Testis (tissue), 3 donors: Measurements from ENCODE around the gene WDR62. TPM values are rescaled to one million over a fixed set of nuclear protein-coding genes. Genes with fewer than 3 reads are reported as not detected.

ENCODE experiments used
- DNase-seq: peaks from one replicate; pipeline ENCODE4 v3.0.0-alpha.2; 2019
- H3K27ac ChIP-seq, 2 donors: fragments of 200-600 bp; sonication (generic); one replicate each; pipeline ENCODE4 v1.5.1; 2019
- H3K27me3 ChIP-seq: fragments of 200-600 bp; sonication (generic); one replicate; pipeline ENCODE4 v1.5.1; 2019
- H3K36me3 ChIP-seq: fragments of 200-600 bp; sonication (generic); one replicate; pipeline ENCODE4 v1.5.1; 2017; ENCODE audit warnings: low read depth; ENCODE audit errors: missing control alignments
- H3K4me1 ChIP-seq: fragments of 200-600 bp; sonication (generic); one replicate; pipeline ENCODE4 v1.5.1; 2019
- H3K4me3 ChIP-seq, 2 donors: fragments of 200-600 bp; sonication (generic); one replicate each; pipeline ENCODE4 v1.5.1; 2017 to 2019
- H3K9me3 ChIP-seq: fragments of 200-600 bp; sonication (generic); one replicate; pipeline ENCODE4 v1.5.1; 2017
- CTCF ChIP-seq, 3 experiments: fragments of 450-650 bp in 2 of 3; fragments of 200-600 bp in 1 of 3; sonication (generic) in 1 of 3; IDR thresholded peaks; one replicate each; pipeline ENCODE4 v1.5.1; 2016 to 2019; ENCODE audit warnings: antibody characterized with exemption in 3 of 3, mild to moderate bottlenecking in 2 of 3, moderate library complexity in 1 of 3
- POLR2A ChIP-seq: fragments of 450-650 bp; IDR thresholded peaks from one replicate; pipeline ENCODE4 v1.6.1; 2017; ENCODE audit warnings: antibody characterized with exemption, mild to moderate bottlenecking, moderate library complexity
- WGBS, 2 donors: methylation state at CpG; one replicate each; pipeline ENCODE4 v1.1.5; 2018; 5-methylcytosine and 5-hydroxymethylcytosine counted together
- intact Hi-C: fragments of 100-400 bp; cut with DNase I; formaldehyde crosslinking; loops from one replicate; pipeline ENCODE4 v1.15.1; 2023; ENCODE audit warnings: low total_unique reads
- polyA plus RNA-seq: library from polyadenylated mRNA; stranded (reverse); fragments of 350-450 nt; fragmentation: Illumina TruSeq; extraction: RNeasy Lipid Tissue Mini Kit (QIAGEN cat#74804); gene quantifications from one replicate; pipeline ENCODE4 v1.2.3, GENCODE V29; 2014; ENCODE audit warnings: low read depth, low replicate concordance; ENCODE audit not compliant: insufficient read depth
- total RNA-seq, 2 donors: library from RNA; depleted of rRNA; stranded (reverse); fragments of >200 nt; gene quantifications; one replicate each; pipeline ENCODE4 v1.2.3, GENCODE V29; 2016

The WDR62 gene
- total and polyA plus RNA-seq, 3 donors from 2014 or later = 72.3 to 178 (median 106) TPM

GRCh38 chr19:36115453-36116343, 61.0 kb downstream of the WDR62 start, which contains the start of gene TBCB:
Gene TBCB (plus strand): TSS chr19:36115468. CDS start chr19:36115561, 93 bp downstream.
- intact Hi-C loops = no loop called here
- H3K4me3 ChIP-seq = peak within 1 kb of the TSS; percentile 54 to 87
- H3K27me3 ChIP-seq = no peaks in the 10 kb centered on the region
- WGBS, 2 donors = 3 to 5% methylated on average over 35 to 59 of the region's 59 CpGs
- no peaks in the 10 kb centered on the region for H3K9me3 ChIP-seq
- DNase-seq = peak; percentile 18
- TF ChIP-seq CTCF (IDR thresholded peaks at IDR 0.05) (no peak), POLR2A (no peak)
- H3K27ac ChIP-seq = peak within 1 kb of the TSS; percentile 29 to 77
- peaks cover 15% of the 10 kb centered on the region for H3K4me1 ChIP-seq
- H3K36me3 ChIP-seq = no peaks in the 10 kb centered on the region

- no peak overlapping the region for H3K4me3 ChIP-seq
- H3K36me3 ChIP-seq = no peaks in the 10 kb centered on the region
- no peaks in the 10 kb centered on the region for H3K27me3 ChIP-seq
- no peaks in the 10 kb centered on the region for H3K9me3 ChIP-seq
- peaks cover 15% of the 10 kb centered on the region for H3K4me1 ChIP-seq
- no peak for TF ChIP-seq POLR2A
- no peak for TF ChIP-seq CTCF (IDR thresholded peaks at IDR 0.05)
- intact Hi-C loops = no loop called here
- DNase-seq = no peak
- WGBS, 2 donors = 60 to 78% methylated on average over 1 of the region's 1 CpG
- peak overlapping the region in 1 of 2 donors; percentile 77 for H3K27ac ChIP-seq
Observed at GRCh38 chr19:36116344-36116637, 61.6 kb downstream of the WDR62 start.

GRCh38 chr19:36120092-36120983, 65.6 kb downstream of the WDR62 start:
- H3K4me3 ChIP-seq = no peak overlapping the region
- intact Hi-C loops = no loop called here
- TF ChIP-seq CTCF (IDR thresholded peaks at IDR 0.05) = no peak
- no peak for TF ChIP-seq POLR2A
- DNase-seq = no peak
- WGBS, 2 donors = 81 to 88% methylated on average over 20 to 26 of the region's 26 CpGs
- H3K27me3 ChIP-seq = no peaks in the 10 kb centered on the region
- no peaks in the 10 kb centered on the region for H3K36me3 ChIP-seq
- no peaks in the 10 kb centered on the region for H3K9me3 ChIP-seq
- H3K4me1 ChIP-seq = peaks cover 7% of the 10 kb centered on the region
- no peak overlapping the region for H3K27ac ChIP-seq

GRCh38 chr19:36120984-36121358, 66.3 kb downstream of the WDR62 start:
- H3K4me3 ChIP-seq = no peak overlapping the region
- 62 to 68% methylated on average over 16 to 18 of the region's 18 CpGs for WGBS, 2 donors
- H3K27ac ChIP-seq = no peak overlapping the region
- H3K4me1 ChIP-seq = peaks cover 5% of the 10 kb centered on the region
- no peaks in the 10 kb centered on the region for H3K36me3 ChIP-seq
- TF ChIP-seq POLR2A = no peak
- TF ChIP-seq CTCF (IDR thresholded peaks at IDR 0.05) = no peak
- no peaks in the 10 kb centered on the region for H3K27me3 ChIP-seq
- no peaks in the 10 kb centered on the region for H3K9me3 ChIP-seq
- DNase-seq = no peak
- intact Hi-C loops = no loop called here
